ENCODE results near the gene PODXL. TPM values are rescaled to one million over a fixed set of nuclear protein-coding genes. Genes with fewer than 3 reads are reported as not detected.

Gene PODXL
- total RNA-seq, 3 donors from 2014 or later = 20.3 to 55.6 (median 33.1) TPM

GRCh38 chr7:131546583-131547141 lies 9.8 kb downstream of the PODXL start:
- Histone ChIP-seq H3K36me3 (no peaks in the 10 kb centered on the region), H3K4me1 (no peaks in the 10 kb centered on the region), H3K27ac (no peak overlapping the region), H3K27me3 (no peaks in the 10 kb centered on the region), H3K4me3 (no peak overlapping the region), H3K9me3 (no peaks in the 10 kb centered on the region)
- no peak for TF ChIP-seq POLR2A (IDR thresholded peaks at IDR 0.05)
- TF ChIP-seq, protein P1, sequence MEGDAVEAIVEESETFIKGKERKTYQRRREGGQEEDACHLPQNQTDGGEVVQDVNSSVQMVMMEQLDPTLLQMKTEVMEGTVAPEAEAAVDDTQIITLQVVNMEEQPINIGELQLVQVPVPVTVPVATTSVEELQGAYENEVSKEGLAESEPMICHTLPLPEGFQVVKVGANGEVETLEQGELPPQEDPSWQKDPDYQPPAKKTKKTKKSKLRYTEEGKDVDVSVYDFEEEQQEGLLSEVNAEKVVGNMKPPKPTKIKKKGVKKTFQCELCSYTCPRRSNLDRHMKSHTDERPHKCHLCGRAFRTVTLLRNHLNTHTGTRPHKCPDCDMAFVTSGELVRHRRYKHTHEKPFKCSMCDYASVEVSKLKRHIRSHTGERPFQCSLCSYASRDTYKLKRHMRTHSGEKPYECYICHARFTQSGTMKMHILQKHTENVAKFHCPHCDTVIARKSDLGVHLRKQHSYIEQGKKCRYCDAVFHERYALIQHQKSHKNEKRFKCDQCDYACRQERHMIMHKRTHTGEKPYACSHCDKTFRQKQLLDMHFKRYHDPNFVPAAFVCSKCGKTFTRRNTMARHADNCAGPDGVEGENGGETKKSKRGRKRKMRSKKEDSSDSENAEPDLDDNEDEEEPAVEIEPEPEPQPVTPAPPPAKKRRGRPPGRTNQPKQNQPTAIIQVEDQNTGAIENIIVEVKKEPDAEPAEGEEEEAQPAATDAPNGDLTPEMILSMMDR (IDR thresholded peaks at IDR 0.05) = peak in 1 of 3 donors; percentile 13
- intact Hi-C loops (cut with DNase I; ENCODE audit: low total_unique reads) = no loop called here
- DNase-seq (ENCODE audit: low spot score in 2 of 2) = no peak

DNA sequence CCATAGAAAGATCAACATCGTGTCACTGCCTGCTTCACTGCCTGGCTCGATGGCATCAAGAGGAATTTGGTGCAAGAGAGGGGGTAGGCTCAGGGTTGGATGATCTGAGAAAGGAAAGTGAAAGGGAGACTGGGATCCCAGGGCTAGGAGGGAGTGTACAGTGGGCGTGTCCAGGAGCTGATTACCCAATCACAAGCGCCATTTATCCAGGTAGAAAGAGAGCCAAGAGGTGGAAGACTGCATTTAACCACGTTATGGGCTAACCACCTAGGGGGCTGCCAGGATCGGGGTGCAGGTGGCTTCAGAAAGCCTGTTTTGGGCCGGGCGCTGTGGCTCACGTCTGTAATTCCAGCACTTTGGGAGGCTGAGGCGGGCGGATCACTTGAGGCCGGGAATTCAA lies 10.3 kb downstream of the PODXL start:
- Histone ChIP-seq H3K4me1 (no peaks in the 10 kb centered on the region), H3K36me3 (no peaks in the 10 kb centered on the region), H3K27me3 (no peaks in the 10 kb centered on the region), H3K27ac (peak overlapping the region in 1 of 2 donors; percentile 9), H3K4me3 (peak overlapping the region in 1 of 3 donors; percentile 9), H3K9me3 (no peaks in the 10 kb centered on the region)
- TF ChIP-seq POLR2A (IDR thresholded peaks at IDR 0.05) (no peak), POLR2AphosphoS5 (IDR thresholded peaks at IDR 0.05) (no peak)
- TF ChIP-seq, protein P1 (IDR thresholded peaks at IDR 0.05) = no peak
- DNase-seq (ENCODE audit: low spot score in 2 of 2) = no peak
- intact Hi-C loops (cut with DNase I; ENCODE audit: low total_unique reads) = no loop called here

DNA sequence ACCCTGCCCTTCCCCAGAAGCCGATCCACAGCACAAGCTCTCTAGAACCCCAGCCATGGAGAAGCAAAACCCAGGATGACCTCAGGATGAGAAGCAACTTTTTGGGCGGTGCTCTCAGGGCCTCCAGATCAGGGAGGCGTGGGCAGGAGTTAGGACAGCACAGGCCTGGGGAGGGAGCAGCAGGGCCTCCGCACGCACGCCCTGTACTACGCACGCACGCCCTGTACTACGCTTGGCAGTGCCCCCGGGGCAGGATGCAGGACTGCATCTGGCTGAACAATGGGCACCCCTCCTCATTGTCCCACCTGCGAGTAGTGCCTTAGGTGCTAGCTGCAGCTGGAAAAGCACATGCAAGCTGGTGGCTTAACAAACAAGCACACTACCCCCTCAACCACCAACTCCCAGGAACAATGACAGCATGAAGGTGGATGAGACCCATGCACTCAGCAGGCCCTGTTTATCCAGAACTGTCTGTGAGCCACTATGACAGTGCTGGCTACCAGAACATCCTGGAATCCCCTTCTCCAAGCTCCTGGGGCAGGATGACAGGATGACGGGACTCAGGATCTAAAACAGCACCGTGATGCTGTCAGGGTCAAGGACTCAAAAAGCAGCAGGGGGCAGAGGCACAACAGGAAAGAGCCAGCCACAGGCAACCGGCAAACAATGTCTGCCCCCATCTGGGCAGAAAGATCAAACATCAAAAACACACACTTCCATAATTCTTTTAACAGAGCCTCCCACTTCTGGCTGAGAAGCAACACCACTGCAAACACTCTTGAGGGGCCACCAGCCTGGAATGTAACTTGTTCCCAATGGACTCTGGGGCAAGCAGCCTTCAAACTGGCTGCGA lies 11.8 kb downstream of the PODXL start:
- Histone ChIP-seq H3K4me1 (no peaks in the 10 kb centered on the region), H3K9me3 (no peaks in the 10 kb centered on the region), H3K27me3 (no peaks in the 10 kb centered on the region), H3K4me3 (no peak overlapping the region), H3K36me3 (no peaks in the 10 kb centered on the region), H3K27ac (peak overlapping the region; percentile 42 to 56)
- no peak for DNase-seq (ENCODE audit: low spot score in 2 of 2)
- intact Hi-C loops (cut with DNase I; ENCODE audit: low total_unique reads) = no loop called here
- TF ChIP-seq POLR2AphosphoS5 (IDR thresholded peaks at IDR 0.05) (no peak), POLR2A (IDR thresholded peaks at IDR 0.05) (no peak)
- TF ChIP-seq, protein P1 (IDR thresholded peaks at IDR 0.05) = no peak

GRCh38 chr7:131544021-131544420 lies 12.4 kb downstream of the PODXL start:
- TF ChIP-seq POLR2AphosphoS5 (IDR thresholded peaks at IDR 0.05) (no peak), POLR2A (IDR thresholded peaks at IDR 0.05) (no peak)
- TF ChIP-seq, protein P1 (IDR thresholded peaks at IDR 0.05) = no peak
- Histone ChIP-seq H3K36me3 (no peaks in the 10 kb centered on the region), H3K27ac (peak overlapping the region; percentile 42 to 56), H3K27me3 (no peaks in the 10 kb centered on the region), H3K4me3 (no peak overlapping the region), H3K4me1 (no peaks in the 10 kb centered on the region), H3K9me3 (no peaks in the 10 kb centered on the region)
- intact Hi-C loops (cut with DNase I; ENCODE audit: low total_unique reads) = no loop called here
- no peak for DNase-seq (ENCODE audit: low spot score in 2 of 2)

GRCh38 chr7:131543298-131543697 lies 13.1 kb downstream of the PODXL start:
- H3K27me3 ChIP-seq = no peaks in the 10 kb centered on the region
- no peaks in the 10 kb centered on the region for H3K9me3 ChIP-seq
- no peaks in the 10 kb centered on the region for H3K36me3 ChIP-seq
- H3K4me1 ChIP-seq = no peaks in the 10 kb centered on the region
- TF ChIP-seq, protein P1 (IDR thresholded peaks at IDR 0.05) = no peak
- no peak for TF ChIP-seq POLR2A (IDR thresholded peaks at IDR 0.05)
- no peak for TF ChIP-seq POLR2AphosphoS5 (IDR thresholded peaks at IDR 0.05)
- H3K27ac ChIP-seq = peak overlapping the region; percentile 5 to 56
- DNase-seq (ENCODE audit: low spot score in 2 of 2) = no peak
- no peak overlapping the region for H3K4me3 ChIP-seq
- intact Hi-C loops (cut with DNase I; ENCODE audit: low total_unique reads) = no loop called here
